GM20000 (cell line): ENCODE results near the gene ACSF3.

Experiments
- DNase-seq: peaks from one replicate; pipeline ENCODE4 v3.0.0; 2012; ENCODE audit warnings: low spot score
- TF ChIP-seq, protein P1 (sequence below): IDR thresholded peaks from 2 replicates; pipeline ENCODE4 v1.5.1; 2012; ENCODE audit warnings: mild to moderate bottlenecking, control low read depth; ENCODE audit errors: extremely low read depth, missing control alignments

Gene ACSF3

DNA sequence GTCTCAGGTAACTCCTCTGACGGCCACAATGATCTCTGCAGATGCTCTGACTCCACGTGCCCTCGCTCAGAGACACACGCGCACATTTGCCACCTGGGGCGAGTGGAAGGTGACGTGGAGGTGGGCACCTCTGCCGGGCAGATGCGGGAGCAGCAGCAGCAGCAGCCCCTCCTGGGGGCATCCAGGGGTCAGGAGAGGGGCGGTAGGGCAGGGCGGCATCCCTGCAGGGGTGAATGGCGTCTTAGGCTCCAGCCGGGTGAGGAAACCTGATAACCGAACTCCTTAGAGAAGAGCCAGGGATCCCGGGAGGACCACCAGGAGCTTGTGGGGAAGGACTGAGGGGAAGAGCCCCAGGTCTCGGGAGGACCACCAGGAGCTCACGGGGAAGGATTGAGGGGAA, 43.3 kb downstream of the ACSF3 start:
- DNase-seq, result no peak
- TF ChIP-seq, protein P1, sequence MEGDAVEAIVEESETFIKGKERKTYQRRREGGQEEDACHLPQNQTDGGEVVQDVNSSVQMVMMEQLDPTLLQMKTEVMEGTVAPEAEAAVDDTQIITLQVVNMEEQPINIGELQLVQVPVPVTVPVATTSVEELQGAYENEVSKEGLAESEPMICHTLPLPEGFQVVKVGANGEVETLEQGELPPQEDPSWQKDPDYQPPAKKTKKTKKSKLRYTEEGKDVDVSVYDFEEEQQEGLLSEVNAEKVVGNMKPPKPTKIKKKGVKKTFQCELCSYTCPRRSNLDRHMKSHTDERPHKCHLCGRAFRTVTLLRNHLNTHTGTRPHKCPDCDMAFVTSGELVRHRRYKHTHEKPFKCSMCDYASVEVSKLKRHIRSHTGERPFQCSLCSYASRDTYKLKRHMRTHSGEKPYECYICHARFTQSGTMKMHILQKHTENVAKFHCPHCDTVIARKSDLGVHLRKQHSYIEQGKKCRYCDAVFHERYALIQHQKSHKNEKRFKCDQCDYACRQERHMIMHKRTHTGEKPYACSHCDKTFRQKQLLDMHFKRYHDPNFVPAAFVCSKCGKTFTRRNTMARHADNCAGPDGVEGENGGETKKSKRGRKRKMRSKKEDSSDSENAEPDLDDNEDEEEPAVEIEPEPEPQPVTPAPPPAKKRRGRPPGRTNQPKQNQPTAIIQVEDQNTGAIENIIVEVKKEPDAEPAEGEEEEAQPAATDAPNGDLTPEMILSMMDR, result no peak

DNA sequence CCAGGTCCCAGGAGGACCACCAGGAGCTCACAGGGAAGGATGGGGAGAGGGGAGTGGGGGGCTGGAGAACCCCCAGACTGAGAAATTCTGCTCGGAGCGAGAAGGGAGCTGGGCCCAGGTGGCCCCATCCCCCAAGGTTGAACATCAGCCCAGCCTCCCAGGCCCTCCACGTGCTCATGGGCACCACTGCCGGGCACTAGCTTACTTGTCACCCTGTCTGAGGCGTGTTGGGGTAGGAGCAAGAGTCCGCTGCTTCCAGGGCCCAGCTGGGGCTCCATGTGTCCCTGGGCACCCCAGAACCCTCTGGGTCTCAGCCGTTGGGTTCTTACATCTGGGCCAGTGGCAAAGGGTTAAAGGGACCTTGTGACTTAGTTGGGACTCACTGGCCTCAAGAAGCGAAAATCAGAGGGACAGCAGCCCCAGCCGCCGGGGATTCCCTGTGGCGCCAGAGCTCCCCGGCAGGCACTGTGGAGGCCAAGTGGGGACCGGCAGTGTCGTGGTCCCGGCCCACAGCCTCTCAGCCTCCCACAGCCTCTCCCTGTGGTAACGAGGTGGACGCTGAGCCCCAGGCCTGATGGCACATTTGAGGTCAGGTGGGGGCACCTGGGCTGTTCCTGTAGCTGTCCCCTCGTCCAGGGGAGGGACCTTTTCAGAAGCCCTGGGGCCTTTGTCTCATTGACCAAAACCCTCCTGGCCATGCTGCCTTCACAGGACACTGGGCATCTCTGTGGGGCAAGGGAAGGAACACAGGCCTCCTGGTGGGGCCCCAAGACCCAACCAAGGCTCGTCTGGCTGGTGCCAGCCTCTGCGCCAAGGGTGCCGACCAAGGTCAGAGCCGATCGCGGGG, 44.2 kb downstream of the ACSF3 start:
- TF ChIP-seq, protein P1, result no peak
- DNase-seq, result no peak

DNA sequence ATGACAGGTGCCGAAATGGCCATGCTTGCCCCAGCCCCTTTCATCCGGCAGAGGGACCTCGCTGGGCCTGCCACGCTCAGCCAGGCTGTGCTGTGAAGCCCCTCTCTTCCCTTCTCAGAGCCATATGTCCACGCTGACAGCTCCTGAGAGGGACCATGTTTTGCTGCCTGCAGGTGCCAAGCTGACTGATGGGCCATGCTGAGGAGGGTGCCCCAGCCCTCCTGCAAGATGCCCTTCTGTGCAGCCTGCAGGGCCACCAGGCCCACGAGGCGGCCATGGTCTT, 44.8 kb downstream of the ACSF3 start:
- TF ChIP-seq, protein P1, result no peak

DNA sequence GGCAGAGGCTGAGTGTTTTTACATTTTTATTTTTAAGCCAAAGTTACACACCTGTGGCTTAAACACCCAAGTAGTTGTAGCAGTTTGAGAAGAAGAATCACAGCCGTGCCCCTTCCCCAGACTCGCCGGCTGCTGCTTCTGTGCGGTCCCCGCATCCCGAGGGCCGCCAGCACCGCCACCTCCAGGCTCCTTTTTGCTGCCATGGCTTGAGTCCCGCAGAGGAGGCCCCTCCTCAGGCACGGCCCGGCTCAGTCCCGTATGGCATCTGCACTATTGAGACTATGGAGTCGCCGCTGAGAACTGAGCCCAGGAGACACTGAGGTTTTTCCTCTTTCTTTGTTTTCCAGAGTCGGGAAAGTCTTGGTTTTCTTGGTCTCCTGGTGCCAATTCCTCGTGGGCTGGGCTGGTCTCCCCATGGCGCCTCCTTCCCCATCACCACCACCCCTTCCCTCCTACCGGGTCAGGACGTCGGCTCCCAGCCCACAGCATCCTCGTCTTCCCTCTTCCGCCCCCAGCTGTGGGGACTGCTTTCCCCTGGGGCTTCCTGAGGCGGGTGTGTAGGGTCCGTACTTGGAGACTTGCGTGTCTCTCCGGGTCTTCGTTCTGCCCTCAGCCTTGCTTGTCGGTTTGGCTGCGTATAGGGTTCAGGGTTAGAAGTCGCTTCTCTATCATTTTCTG, 45.3 kb downstream of the ACSF3 start:
- TF ChIP-seq, protein P1, result no peak
- no peak for DNase-seq

More for the DNA sequence above, 44.8 kb downstream of the ACSF3 start:
- DNase-seq, result no peak

DNA sequence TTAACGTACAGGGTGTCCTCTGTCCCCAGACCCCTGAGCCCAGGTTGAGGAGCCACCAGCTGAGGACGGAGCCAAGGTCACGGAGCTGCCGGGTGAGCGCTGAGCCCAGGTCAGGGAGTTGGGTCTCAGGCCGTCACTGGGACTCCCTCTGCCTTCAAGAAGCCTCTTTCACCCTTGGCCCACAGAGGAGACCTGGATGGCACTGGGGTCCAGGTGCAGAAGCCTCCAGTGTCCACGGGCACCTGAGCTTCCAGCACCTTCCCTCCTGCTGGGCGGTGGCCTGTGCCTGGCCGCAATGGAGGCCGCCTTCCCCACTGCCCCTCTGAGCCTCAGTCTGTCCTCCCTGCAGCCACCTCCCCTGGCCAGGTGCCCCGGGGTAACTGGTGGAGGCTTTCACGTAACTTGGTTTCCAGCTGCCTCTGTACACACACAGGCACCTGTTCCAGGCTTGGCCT, 46.3 kb downstream of the ACSF3 start:
- TF ChIP-seq, protein P1, result no peak
- no peak for DNase-seq

DNA sequence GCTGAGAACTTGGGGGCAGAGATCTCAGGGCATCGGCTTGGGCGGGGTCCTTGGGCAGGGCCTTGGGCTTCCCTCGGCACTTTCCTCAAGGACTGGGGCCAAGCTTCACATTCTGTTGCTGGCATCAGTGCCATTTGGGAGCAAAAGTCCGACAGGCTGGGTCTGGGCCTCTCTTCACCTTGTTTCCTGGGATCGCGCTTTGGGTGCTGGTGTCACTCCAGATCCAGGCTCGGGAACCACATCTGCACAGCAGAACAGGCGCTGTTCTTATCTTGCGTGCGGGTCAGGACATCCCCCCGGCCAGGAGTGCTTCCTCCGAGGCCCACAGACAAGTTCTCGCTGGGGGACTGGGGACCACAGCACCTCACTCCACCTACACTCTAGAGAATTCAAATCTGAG, 46.7 kb downstream of the ACSF3 start:
- TF ChIP-seq, protein P1, result no peak
- no peak for DNase-seq
